ENCODE data around the gene CCDC177. TPM values are rescaled to one million over a fixed set of nuclear protein-coding genes. Genes with fewer than 3 reads are reported as not detected.

Gene CCDC177
- total and polyA plus RNA-seq, 2 donors from 2014 or later, result not detected

GRCh38 chr14:69536971-69537370 is 37.7 kb downstream of the CCDC177 start:
- H3K9ac ChIP-seq (ENCODE audit: low read length in 3 of 3), result no peak overlapping the region
- no peak overlapping the region for H3K27ac ChIP-seq (ENCODE audit: low read depth in 2 of 2, low read length in 2 of 2)
- DNase-seq (no peak), FAIRE-seq (no peak)
- TF ChIP-seq CTCF (IDR thresholded peaks at IDR 0.05; ENCODE audit: borderline replicate concordance, extremely low read depth, insufficient read depth), result no peak
- H3K27me3 ChIP-seq (ENCODE audit: control insufficient read depth, insufficient read depth, low read length), result no peaks in the 10 kb centered on the region
- no peaks in the 10 kb centered on the region for H3K9me3 ChIP-seq (ENCODE audit: control insufficient read depth in 2 of 3, insufficient read depth in 1 of 3, low read length in 3 of 3)
- H3K36me3 ChIP-seq (ENCODE audit: control insufficient read depth in 2 of 3, insufficient read depth in 3 of 3, low read length in 3 of 3), result no peaks in the 10 kb centered on the region
- no peak overlapping the region for H3K4me3 ChIP-seq (ENCODE audit: low read length in 3 of 3)
- intact Hi-C loops (cut with DNase I), result no loop called here
- peaks cover 0 to 2% (median 0%) of the 10 kb centered on the region in 3 donors for H3K4me1 ChIP-seq (ENCODE audit: control insufficient read depth in 2 of 3, insufficient read depth in 2 of 3, low read depth in 1 of 3, low read length in 3 of 3)

DNA sequence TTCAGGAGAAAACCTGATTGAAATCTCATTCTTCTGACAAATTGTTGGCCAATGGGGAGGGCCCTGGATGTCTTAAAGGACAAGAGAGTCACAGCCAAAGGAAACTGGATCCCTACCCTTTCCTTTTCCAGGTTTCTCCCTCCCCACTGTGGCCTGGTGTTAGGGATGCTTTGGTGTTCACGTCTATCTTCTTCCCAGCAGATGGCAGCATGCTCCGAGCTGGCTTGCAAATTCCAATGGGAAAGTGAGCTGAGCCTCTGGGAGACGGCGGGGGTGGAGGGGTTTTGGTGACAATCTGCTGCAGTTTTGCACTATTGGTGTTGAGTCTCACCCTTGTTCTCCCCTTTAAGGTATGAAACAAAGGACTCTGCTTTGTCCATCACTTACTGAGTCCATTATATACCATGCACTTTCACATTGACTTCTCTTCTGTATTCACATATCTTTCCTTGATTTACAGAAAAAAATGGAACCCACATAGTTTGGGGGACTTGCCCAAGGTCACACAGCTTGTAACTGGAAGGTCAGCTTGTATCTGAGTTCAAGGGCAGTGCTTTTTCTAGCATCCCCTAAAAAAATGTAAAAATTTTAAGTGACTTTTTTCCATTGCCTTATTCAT is 39.3 kb downstream of the CCDC177 start:
- peak in 4 of 5 donors; percentile 57 to 82 (median 72) for DNase-seq
- no peak overlapping the region for H3K9ac ChIP-seq (ENCODE audit: low read length in 3 of 3)
- H3K4me3 ChIP-seq (ENCODE audit: low read length in 3 of 3), result no peak overlapping the region
- intact Hi-C loops (cut with DNase I), result no loop called here
- FAIRE-seq, result no peak
- H3K27me3 ChIP-seq (ENCODE audit: control insufficient read depth, insufficient read depth, low read length), result no peaks in the 10 kb centered on the region
- no peaks in the 10 kb centered on the region for H3K36me3 ChIP-seq (ENCODE audit: control insufficient read depth in 2 of 3, insufficient read depth in 3 of 3, low read length in 3 of 3)
- H3K9me3 ChIP-seq (ENCODE audit: control insufficient read depth in 2 of 3, insufficient read depth in 1 of 3, low read length in 3 of 3), result no peaks in the 10 kb centered on the region
- H3K27ac ChIP-seq (ENCODE audit: low read depth in 2 of 2, low read length in 2 of 2), result no peak overlapping the region
- peak; percentile 39 for TF ChIP-seq CTCF (IDR thresholded peaks at IDR 0.05; ENCODE audit: borderline replicate concordance, extremely low read depth, insufficient read depth)
- peaks cover 0 to 2% (median 0%) of the 10 kb centered on the region in 3 donors for H3K4me1 ChIP-seq (ENCODE audit: control insufficient read depth in 2 of 3, insufficient read depth in 2 of 3, low read depth in 1 of 3, low read length in 3 of 3)

- no peak for DNase-seq
- peaks cover 0 to 2% (median 0%) of the 10 kb centered on the region in 3 donors for H3K4me1 ChIP-seq (ENCODE audit: control insufficient read depth in 2 of 3, insufficient read depth in 2 of 3, low read depth in 1 of 3, low read length in 3 of 3)
- no peaks in the 10 kb centered on the region for H3K36me3 ChIP-seq (ENCODE audit: control insufficient read depth in 2 of 3, insufficient read depth in 3 of 3, low read length in 3 of 3)
- no peak overlapping the region for H3K27ac ChIP-seq (ENCODE audit: low read depth in 2 of 2, low read length in 2 of 2)
- TF ChIP-seq CTCF (IDR thresholded peaks at IDR 0.05; ENCODE audit: borderline replicate concordance, extremely low read depth, insufficient read depth), result no peak
- intact Hi-C loops (cut with DNase I), result no loop called here
- H3K27me3 ChIP-seq (ENCODE audit: control insufficient read depth, insufficient read depth, low read length), result no peaks in the 10 kb centered on the region
- H3K4me3 ChIP-seq (ENCODE audit: low read length in 3 of 3), result no peak overlapping the region
- no peak overlapping the region for H3K9ac ChIP-seq (ENCODE audit: low read length in 3 of 3)
- H3K9me3 ChIP-seq (ENCODE audit: control insufficient read depth in 2 of 3, insufficient read depth in 1 of 3, low read length in 3 of 3), result no peaks in the 10 kb centered on the region
- FAIRE-seq, result no peak
Measured at GRCh38 chr14:69532561-69533340, 41.9 kb downstream of the CCDC177 start.

Measured in kidney (tissue), 14 donors.